Activated CD8-positive, alpha-beta memory T cell treated with anti-CD3 and anti-CD28 coated beads, Interleukin-2, amount 50 U/mL, for 24 hours (primary cell): ENCODE data around the gene PRKG1.
"Not testable (repeated sequence)": the region's sequence is repeated elsewhere in the genome, so short reads cannot be mapped to it uniquely, and the experiment has no call there.

Experiments
- DNase-seq: peaks from one replicate; pipeline ENCODE4 v3.0.0-alpha.2; 2020; ENCODE audit errors: extremely low read depth

The PRKG1 gene

DNA sequence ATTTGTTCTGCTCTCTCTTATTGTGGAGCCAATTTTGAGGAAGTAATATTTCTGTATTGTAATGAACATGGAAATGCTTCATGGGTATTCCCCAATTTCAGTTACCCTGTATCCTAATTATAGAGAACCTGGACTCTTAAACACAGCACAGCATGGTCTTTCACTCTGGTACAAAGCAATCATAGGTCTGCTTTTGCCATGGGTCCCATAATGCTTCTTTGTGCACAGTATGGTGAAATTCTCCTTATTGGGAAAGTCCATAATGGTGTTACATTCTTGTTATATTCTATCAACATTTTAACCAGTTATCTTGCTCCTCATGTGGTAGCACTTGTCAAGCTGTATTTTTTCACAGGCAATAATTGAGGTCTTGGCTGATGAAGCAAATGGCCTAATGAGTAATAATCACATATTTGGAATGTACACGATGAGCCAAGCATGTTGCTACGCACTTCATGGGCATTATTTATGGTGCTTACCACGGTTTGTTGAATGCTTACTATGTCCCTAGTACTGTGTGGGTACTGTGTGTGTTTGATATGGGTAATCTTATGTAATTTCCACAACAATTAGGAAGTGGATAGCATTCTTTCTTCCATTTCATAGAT is 42.9 kb downstream of the PRKG1 start:
- DNase-seq: no peak

DNA sequence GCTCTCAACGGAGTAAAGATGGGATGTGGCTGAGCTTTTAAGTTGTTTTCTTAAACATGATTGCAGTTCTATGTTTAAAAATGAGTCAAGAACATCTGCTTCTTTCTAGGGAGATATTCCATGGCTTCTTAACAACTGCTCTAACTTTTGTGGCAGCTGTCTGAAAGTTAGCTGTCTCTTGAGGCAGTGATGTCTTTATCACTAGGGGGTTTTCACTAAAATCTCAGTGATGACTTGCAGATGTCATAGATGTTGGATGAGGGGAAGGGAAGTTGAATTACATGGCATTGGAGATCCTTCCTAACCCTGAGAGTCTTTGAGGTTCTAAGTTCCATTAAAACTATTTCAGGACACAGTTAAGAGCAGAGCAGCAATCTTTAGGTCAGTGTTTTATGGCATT is 43.5 kb downstream of the PRKG1 start:
- DNase-seq: no peak

GRCh38 chr10:51119441-51119840 is 45.2 kb downstream of the PRKG1 start:
- DNase-seq: no peak

DNA sequence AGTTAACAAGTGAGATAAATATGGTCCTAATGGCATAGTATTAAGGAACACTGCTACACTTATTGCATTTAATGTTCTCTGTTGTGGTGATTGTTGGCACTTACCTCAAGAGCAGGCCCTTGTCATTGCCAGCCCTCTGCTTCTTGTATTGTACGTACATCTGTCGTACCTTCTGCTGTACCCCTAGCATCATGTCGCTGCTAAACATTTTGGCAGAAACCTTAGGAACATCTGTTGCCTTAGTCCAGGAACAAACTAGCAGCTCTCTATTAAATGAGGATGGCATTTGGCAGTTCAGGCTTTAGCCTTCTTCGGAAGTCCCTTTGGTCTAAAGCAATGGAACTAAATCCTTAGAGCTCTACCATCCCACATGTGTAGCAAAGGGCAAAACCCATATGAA is 47.6 kb downstream of the PRKG1 start:
- DNase-seq: no peak

- DNase-seq: no peak
These were observed 50.6 kb downstream of the PRKG1 start for GRCh38 chr10:51124852-51125251.

DNA sequence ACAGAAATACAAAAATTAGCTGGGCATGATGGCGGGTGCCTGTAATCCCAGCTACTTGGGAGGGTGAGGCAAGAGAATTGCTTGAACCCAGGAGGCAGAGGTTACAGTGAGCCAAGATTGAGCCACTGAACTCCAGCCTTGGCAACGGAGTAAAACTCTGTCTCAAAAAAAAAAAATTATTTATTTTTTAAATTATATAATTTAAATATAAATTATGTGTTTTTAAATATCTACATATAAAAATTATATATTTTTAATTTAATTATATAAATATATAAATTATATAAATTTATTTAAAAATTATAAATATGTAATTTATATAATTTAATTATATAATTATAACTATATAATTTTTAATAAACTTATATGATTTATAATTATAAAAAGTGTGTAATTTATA is 51.2 kb downstream of the PRKG1 start:
- no peak for DNase-seq

GRCh38 chr10:51129946-51130544 is 55.8 kb downstream of the PRKG1 start:
- no peak for DNase-seq

DNA sequence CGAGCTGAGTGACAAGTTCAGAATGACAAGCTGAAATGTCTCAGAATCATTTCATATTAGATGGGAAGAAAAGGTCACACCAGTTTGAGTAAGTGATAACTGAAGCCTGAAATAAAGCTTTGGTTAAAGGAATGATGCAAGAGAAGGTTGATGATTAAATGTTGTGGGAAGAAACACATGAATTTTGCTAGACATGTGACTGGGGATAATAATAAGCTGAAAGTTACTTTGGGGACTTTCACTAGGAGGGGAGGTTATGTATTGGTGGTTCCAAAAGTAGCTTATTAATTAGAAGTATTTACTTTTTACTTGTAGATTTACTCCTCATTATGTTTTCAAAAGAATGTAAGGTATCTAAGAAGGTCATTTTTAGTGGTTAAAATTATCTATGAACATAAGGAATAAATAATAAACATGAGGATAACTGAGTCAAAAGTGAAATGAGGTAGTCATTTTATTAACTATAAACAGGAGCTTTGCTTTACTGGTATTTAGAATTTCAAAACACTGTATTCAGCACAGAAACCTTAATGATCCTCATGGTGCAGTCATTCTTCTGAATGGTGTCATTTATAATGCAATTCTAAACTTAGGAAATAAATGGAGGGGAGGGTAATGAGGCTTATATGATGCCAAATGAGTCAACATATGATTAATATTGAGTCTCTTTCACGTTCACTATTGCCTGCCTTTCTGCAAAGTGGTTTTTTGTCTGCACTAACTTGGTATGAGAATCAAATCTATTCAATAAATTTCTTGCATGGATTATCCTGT is 63.7 kb downstream of the PRKG1 start:
- no peak for DNase-seq

GRCh38 chr10:51139176-51139575 is 64.9 kb downstream of the PRKG1 start:
- no peak for DNase-seq

GRCh38 chr10:51141010-51141409 is 66.7 kb downstream of the PRKG1 start:
- no peak for DNase-seq

DNA sequence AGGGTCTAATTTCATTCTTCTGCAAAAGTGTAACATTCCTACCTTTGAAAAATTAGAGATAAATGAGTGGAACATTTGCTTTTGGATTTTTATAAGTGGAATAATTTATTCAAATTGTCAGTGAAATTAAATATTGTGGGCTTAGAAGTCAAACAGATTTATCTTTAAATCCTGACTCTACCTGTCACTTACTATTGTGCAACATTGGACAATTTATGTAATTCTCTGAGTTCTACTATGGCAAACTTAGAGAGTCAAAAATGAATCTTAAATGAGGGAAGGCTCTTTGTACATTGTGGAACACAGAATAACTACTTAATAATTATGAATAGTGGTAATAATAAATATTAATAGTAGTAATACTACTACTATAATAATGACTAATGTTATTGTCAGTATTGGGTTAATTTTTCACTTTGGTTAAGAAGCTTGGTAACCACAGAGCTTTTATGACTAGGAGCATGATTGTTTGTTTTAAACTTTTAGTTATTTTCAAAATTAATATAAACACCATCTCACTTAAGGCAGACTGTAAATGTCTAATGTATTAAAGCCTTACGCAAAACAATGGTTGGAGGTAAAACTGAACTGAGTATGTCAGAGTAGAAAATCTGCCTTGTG is 70.0 kb downstream of the PRKG1 start:
- DNase-seq: no peak

GRCh38 chr10:51145375-51145774 is 71.1 kb downstream of the PRKG1 start:
- no peak for DNase-seq

- DNase-seq: no peak
These were observed 73.5 kb downstream of the PRKG1 start for GRCh38 chr10:51147644-51148399.

- DNase-seq: no peak
These were observed 82.6 kb downstream of the PRKG1 start for GRCh38 chr10:51156926-51157325.

- DNase-seq: no peak
These were observed 84.5 kb downstream of the PRKG1 start for GRCh38 chr10:51158832-51159231.

GRCh38 chr10:51159841-51160240 is 85.6 kb downstream of the PRKG1 start:
- no peak for DNase-seq

GRCh38 chr10:51162002-51162401 is 87.7 kb downstream of the PRKG1 start:
- no peak for DNase-seq

DNA sequence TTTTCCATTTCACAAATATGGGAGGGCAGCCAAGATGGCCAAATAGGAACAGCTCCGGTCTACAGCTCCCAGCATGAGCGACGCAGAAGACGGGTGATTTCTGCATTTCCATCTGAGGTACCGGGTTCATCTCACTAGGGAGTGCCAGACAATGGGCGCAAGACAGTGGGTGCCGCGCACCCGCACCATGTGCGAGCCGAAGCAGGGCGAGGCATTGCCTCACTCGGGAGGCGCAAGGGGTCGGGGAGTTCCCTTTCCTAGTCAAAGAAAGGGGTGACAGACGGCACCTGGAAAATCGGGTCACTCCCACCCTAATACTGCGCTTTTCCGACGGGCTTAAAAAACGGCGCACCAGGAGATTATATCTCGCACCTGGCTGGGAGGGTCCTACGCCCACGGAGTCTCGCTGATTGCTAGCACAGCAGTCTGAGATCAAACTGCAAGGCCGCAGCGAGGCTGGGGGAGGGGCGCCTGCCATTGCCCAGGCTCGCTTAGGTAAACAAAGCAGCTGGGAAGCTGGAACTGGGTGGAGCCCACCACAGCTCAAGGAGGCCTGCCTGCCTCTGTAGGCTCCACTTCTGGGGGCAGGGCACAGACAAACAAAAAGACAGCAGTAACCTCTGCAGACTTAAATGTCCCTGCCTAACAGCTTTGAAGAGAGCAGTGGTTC is 89.2 kb downstream of the PRKG1 start:
- not testable (repeated sequence) for DNase-seq

GRCh38 chr10:51168086-51168815 is 94.0 kb downstream of the PRKG1 start:
- no peak for DNase-seq

GRCh38 chr10:51169111-51169510 is 94.8 kb downstream of the PRKG1 start:
- no peak for DNase-seq
